Liver (tissue), 9 donors: Measurements from ENCODE around the gene PEX5L. TPM values are rescaled to one million over a fixed set of nuclear protein-coding genes. Genes with fewer than 3 reads are reported as not detected.

Experiments
- DNase-seq: peaks from one replicate; pipeline ENCODE4 v3.0.0-alpha.2; 2017; ENCODE audit warnings: low spot score
- H3K27ac ChIP-seq, 2 donors: one replicate each; pipeline ENCODE4 v1.7.0; 2013; ENCODE audit warnings: inconsistent platforms in 2 of 2, low read length in 2 of 2, control low read depth in 1 of 2, low read depth in 1 of 2, mild to moderate bottlenecking in 1 of 2
- H3K27me3 ChIP-seq, 4 donors: one replicate each; pipeline versions ENCODE4 v1.6.1 to v1.7.0; 2013; ENCODE audit warnings: low read length in 3 of 4, inconsistent platforms in 1 of 4, mild to moderate bottlenecking in 1 of 4, moderate library complexity in 1 of 4; ENCODE audit not compliant: control insufficient read depth in 4 of 4, insufficient read depth in 4 of 4
- H3K36me3 ChIP-seq, 4 donors: one replicate each; pipeline versions ENCODE4 v1.6.1 to v1.7.0; 2013; ENCODE audit warnings: low read length in 3 of 4, mild to moderate bottlenecking in 3 of 4, low read depth in 1 of 4, moderate library complexity in 1 of 4; ENCODE audit not compliant: control insufficient read depth in 4 of 4, insufficient read depth in 3 of 4
- H3K4me1 ChIP-seq, 4 donors: one replicate each; pipeline versions ENCODE4 v1.6.1 to v1.7.0; 2013; ENCODE audit warnings: low read length in 3 of 4, mild to moderate bottlenecking in 3 of 4, moderate library complexity in 1 of 4; ENCODE audit not compliant: control insufficient read depth in 4 of 4, insufficient read depth in 4 of 4
- H3K4me3 ChIP-seq, 3 donors: one replicate each; pipeline versions ENCODE4 v1.6.1 to v1.7.0; 2013; ENCODE audit warnings: low read length in 3 of 3, control low read depth in 1 of 3, low read depth in 1 of 3, mild to moderate bottlenecking in 1 of 3
- H3K9ac ChIP-seq, 2 donors: one replicate each; pipeline ENCODE4 v1.7.0; 2013; ENCODE audit warnings: low read length in 2 of 2, mild to moderate bottlenecking in 2 of 2, moderate library complexity in 2 of 2, control low read depth in 1 of 2, low read depth in 1 of 2
- H3K9me3 ChIP-seq, 4 donors: one replicate each; pipeline versions ENCODE4 v1.6.1 to v1.7.0; 2013; ENCODE audit warnings: low read length in 3 of 4; ENCODE audit not compliant: control insufficient read depth in 4 of 4
- ATF3 ChIP-seq: IDR thresholded peaks from 2 replicates; pipeline ENCODE4 v1.6.1; 2016; ENCODE audit warnings: antibody characterized with exemption
- CTCF ChIP-seq: fragments of 150-350 bp; IDR thresholded peaks from 2 replicates; pipeline ENCODE4 v1.5.1; 2017; ENCODE audit warnings: improper control_type of control experiment, low read depth, low read length; ENCODE audit not compliant: missing input control
- EGR1 ChIP-seq, 2 donors: IDR thresholded peaks; 2 replicates each; pipeline ENCODE4 v1.6.1; 2016 to 2018; ENCODE audit warnings: antibody characterized with exemption in 2 of 2, low read depth in 2 of 2
- FOXA1 ChIP-seq: IDR thresholded peaks from 2 replicates; pipeline ENCODE4 v1.6.1; 2016; ENCODE audit warnings: antibody characterized with exemption
- FOXA2 ChIP-seq: IDR thresholded peaks from 2 replicates; pipeline ENCODE4 v1.6.1; 2016; ENCODE audit warnings: antibody characterized with exemption
- GABPA ChIP-seq, 2 donors: IDR thresholded peaks in 1 of 2; conservative IDR thresholded peaks in 1 of 2; 2 replicates each; pipeline ENCODE4 v1.6.1; 2016; ENCODE audit warnings: antibody characterized with exemption in 2 of 2, mild to moderate bottlenecking in 1 of 2, moderate library complexity in 1 of 2
- HNF4A ChIP-seq, 2 donors: conservative IDR thresholded peaks; 2 replicates each; pipeline ENCODE4 v1.6.1; 2016; ENCODE audit warnings: antibody characterized with exemption in 2 of 2, mild to moderate bottlenecking in 2 of 2
- HNF4G ChIP-seq: IDR thresholded peaks from 2 replicates; pipeline ENCODE4 v1.6.1; 2016; ENCODE audit warnings: antibody characterized with exemption
- JUND ChIP-seq, 2 donors: IDR thresholded peaks; 2 replicates each; pipeline ENCODE4 v1.6.1; 2016; ENCODE audit warnings: antibody characterized with exemption in 2 of 2
- MAX ChIP-seq: IDR thresholded peaks from 2 replicates; pipeline ENCODE4 v1.6.1; 2016; ENCODE audit warnings: antibody characterized with exemption
- NR2F2 ChIP-seq: IDR thresholded peaks from 2 replicates; pipeline ENCODE4 v1.6.1; 2016; ENCODE audit warnings: antibody characterized with exemption
- RAD21 ChIP-seq, 2 donors: IDR thresholded peaks; 2 replicates each; pipeline ENCODE4 v1.6.1; 2016; ENCODE audit warnings: antibody characterized with exemption in 2 of 2, mild to moderate bottlenecking in 2 of 2
- REST ChIP-seq: IDR thresholded peaks from 2 replicates; pipeline ENCODE4 v1.6.1; 2016; ENCODE audit warnings: antibody characterized with exemption, mild to moderate bottlenecking
- RXRA ChIP-seq, 2 donors: IDR thresholded peaks; 2 replicates each; pipeline ENCODE4 v1.6.1; 2017 to 2018; ENCODE audit warnings: antibody characterized with exemption in 2 of 2, mild to moderate bottlenecking in 1 of 2
- SP1 ChIP-seq: IDR thresholded peaks from 2 replicates; pipeline ENCODE4 v1.6.1; 2018; ENCODE audit warnings: antibody characterized with exemption, mild to moderate bottlenecking
- TAF1 ChIP-seq: conservative IDR thresholded peaks from 2 replicates; pipeline ENCODE4 v1.6.1; 2016; ENCODE audit warnings: antibody characterized with exemption, mild to moderate bottlenecking
- YY1 ChIP-seq: IDR thresholded peaks from 2 replicates; pipeline ENCODE4 v1.6.1; 2016; ENCODE audit warnings: antibody characterized with exemption, mild to moderate bottlenecking
- ZBTB33 ChIP-seq: IDR thresholded peaks from 2 replicates; pipeline ENCODE4 v1.6.1; 2016; ENCODE audit warnings: antibody characterized with exemption
- WGBS: extraction: QIAGEN DNeasy Blood & Tissue Kit; methylation state at CpG from one replicate; pipeline ENCODE4 v1.1.7; 2013; 5-methylcytosine and 5-hydroxymethylcytosine counted together
- polyA plus RNA-seq, 2 donors: library from polyadenylated mRNA; stranded (reverse) in 1 of 2; unstranded in 1 of 2; fragments of 200-250 nt in 1 of 2; fragments of >200 nt in 1 of 2; fragmentation: Nextera tagmentation in 1 of 2; extraction: Ambion mirVana in 1 of 2; gene quantifications; one replicate each; pipeline versions ENCODE4 v1.2.1 to v1.2.3, GENCODE V29; 2013 to 2015
- total RNA-seq, 2 donors: library from RNA; depleted of rRNA; stranded (reverse); fragments of >200 nt; gene quantifications; one replicate each; pipeline ENCODE4 v1.2.3, GENCODE V29; 2014
- donor health status: healthy.
- donor health status: healthy.
- donor health status: healthy.
- donor health status: healthy.
- donor health status: healthy.

PEX5L gene
- total and polyA plus RNA-seq, 4 donors, result 0.03 TPM; not detected in 3

GRCh38 chr3:180078592-180078991, 41.9 kb upstream of the PEX5L start:
- Histone ChIP-seq H3K36me3 (no peaks in the 10 kb centered on the region), H3K4me3 (no peak overlapping the region), H3K9ac (no peak overlapping the region), H3K4me1 (no peaks in the 10 kb centered on the region), H3K27ac (no peak overlapping the region), H3K9me3 (no peaks in the 10 kb centered on the region), H3K27me3 (no peaks in the 10 kb centered on the region)
- no peak for DNase-seq
- 28% methylated on average over 2 of the region's 2 CpGs for WGBS
- TF ChIP-seq FOXA1 (no peak), REST (no peak), HNF4A (conservative IDR thresholded peaks at IDR 0.05) (no peak), JUND (IDR thresholded peaks at IDR 0.05) (no peak), SP1 (no peak), YY1 (no peak), GABPA (IDR thresholded peaks at IDR 0.05 in 1 of 2, conservative IDR thresholded peaks at IDR 0.05 in 1 of 2) (no peak), ATF3 (no peak), HNF4G (no peak), FOXA2 (no peak), RXRA (IDR thresholded peaks at IDR 0.05) (no peak)

GRCh38 chr3:180073561-180073960, 36.8 kb upstream of the PEX5L start:
- Histone ChIP-seq H3K36me3 (no peaks in the 10 kb centered on the region), H3K4me3 (no peak overlapping the region), H3K4me1 (no peaks in the 10 kb centered on the region), H3K9ac (no peak overlapping the region), H3K27ac (no peak overlapping the region), H3K9me3 (no peaks in the 10 kb centered on the region), H3K27me3 (peaks cover 0 to 4% (median 0%) of the 10 kb centered on the region in 4 donors)
- TF ChIP-seq NR2F2 (no peak), FOXA1 (no peak), CTCF (no peak), HNF4G (no peak), MAX (no peak), HNF4A (conservative IDR thresholded peaks at IDR 0.05) (no peak), EGR1 (IDR thresholded peaks at IDR 0.05; ENCODE audit: low read depth in 2 of 2) (no peak), RXRA (IDR thresholded peaks at IDR 0.05) (no peak), TAF1 (no peak), JUND (IDR thresholded peaks at IDR 0.05) (no peak), FOXA2 (no peak), ATF3 (no peak), YY1 (no peak), GABPA (IDR thresholded peaks at IDR 0.05 in 1 of 2, conservative IDR thresholded peaks at IDR 0.05 in 1 of 2) (no peak), RAD21 (IDR thresholded peaks at IDR 0.05) (no peak), ZBTB33 (no peak)
- DNase-seq, result no peak
